NCI-H2171 treated with DMSO at 0.1 percent for 48 hours (cell line): Measurements from ENCODE around the gene NNMT.

ENCODE experiments used
- DNase-seq: peaks from one replicate; lab custom pipeline; 2025; lab: John Stamatoyannopoulos, UW

NNMT gene

DNA sequence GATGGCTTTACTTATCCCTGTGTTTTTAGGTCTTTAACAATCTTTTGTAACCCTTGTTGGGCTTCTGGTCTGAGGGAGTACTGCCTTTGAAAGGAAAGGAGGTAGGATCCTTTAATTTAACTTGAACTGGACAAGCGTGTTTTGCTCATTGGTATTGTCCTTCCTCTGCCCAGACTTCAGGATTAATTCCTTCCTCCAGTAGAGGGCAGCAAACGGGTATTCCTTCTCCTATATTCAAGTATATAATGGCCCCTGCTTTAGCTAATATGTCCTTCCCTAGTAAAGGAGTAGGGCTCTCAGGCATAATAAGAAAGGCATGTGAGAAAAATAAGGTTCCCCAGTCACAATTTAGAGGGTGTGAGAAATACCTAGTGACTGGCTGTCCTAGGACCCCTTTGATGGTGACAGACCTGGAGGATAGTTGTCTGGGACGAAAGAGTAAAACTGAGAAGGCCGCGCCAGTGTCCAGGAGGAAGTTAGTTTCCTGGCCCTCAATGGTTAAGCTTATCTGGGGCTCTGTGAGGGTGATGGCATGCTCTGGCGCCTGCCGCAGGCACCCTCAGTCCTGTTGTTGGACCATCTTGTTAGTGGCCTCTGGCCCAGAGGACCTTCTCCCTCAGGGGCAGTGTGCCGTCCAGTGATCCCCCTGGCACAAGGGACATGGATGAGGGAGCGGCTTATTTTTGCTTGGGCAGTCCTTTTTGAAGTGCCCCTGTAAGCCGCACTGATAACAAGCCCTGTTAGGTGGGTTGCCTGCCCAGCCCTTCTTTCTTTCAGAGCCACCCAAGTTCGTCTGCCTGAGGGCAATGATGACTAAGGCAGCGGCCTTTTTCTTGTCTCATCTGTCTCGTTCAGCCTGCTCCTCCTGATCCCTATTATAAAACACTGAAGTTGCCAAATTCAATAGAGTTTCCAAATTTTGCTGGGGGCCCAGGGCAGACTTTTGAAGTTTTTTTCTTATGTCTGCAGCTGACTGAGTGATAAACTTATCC, 52.3 kb downstream of the NNMT start:
- DNase-seq = peak; percentile 28

GRCh38 chr11:114350022-114350421, 53.8 kb downstream of the NNMT start:
- no peak for DNase-seq

- no peak for DNase-seq
Measured at GRCh38 chr11:114353443-114353842, 57.2 kb downstream of the NNMT start.

GRCh38 chr11:114354076-114354475, 57.9 kb downstream of the NNMT start:
- DNase-seq = no peak

GRCh38 chr11:114358716-114359115, 62.5 kb downstream of the NNMT start:
- no peak for DNase-seq

DNA sequence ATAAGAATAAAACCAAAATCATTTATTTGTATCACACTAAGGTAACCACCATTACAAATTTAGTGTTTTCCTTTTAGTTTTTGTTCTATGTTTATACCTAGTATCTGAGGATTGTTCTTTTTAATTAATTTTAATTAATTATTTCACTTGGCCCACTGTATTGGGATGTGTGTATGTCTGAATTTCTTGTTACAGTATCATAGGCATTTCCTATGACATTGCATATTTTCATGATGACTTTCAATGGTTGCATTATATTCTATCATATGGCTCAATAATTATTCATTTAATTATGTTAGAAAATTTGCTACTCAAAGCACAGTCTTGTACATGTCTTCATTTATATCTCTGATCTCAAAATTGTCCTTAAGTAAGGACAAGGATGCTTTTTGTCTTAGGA, 63.1 kb downstream of the NNMT start:
- no peak for DNase-seq

GRCh38 chr11:114362326-114362725, 66.1 kb downstream of the NNMT start:
- DNase-seq = no peak

GRCh38 chr11:114362958-114363357, 66.8 kb downstream of the NNMT start:
- no peak for DNase-seq
